ENCODE data around the gene KLRF1.

GRCh38 chr12:9781360-9781759, 45.9 kb upstream of the KLRF1 start:
- TF ChIP-seq, protein P1, sequence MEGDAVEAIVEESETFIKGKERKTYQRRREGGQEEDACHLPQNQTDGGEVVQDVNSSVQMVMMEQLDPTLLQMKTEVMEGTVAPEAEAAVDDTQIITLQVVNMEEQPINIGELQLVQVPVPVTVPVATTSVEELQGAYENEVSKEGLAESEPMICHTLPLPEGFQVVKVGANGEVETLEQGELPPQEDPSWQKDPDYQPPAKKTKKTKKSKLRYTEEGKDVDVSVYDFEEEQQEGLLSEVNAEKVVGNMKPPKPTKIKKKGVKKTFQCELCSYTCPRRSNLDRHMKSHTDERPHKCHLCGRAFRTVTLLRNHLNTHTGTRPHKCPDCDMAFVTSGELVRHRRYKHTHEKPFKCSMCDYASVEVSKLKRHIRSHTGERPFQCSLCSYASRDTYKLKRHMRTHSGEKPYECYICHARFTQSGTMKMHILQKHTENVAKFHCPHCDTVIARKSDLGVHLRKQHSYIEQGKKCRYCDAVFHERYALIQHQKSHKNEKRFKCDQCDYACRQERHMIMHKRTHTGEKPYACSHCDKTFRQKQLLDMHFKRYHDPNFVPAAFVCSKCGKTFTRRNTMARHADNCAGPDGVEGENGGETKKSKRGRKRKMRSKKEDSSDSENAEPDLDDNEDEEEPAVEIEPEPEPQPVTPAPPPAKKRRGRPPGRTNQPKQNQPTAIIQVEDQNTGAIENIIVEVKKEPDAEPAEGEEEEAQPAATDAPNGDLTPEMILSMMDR (IDR thresholded peaks at IDR 0.05) = no peak
- no peak for TF ChIP-seq EZH2 (IDR thresholded peaks at IDR 0.05; ENCODE audit: borderline replicate concordance, insufficient read depth, low read depth, low read length, poor library complexity, severe bottlenecking)

All from B cell (primary cell).